K562 (cell line): Measurements from ENCODE around the gene PAK1IP1. TPM values are rescaled to one million over a fixed set of nuclear protein-coding genes. Genes with fewer than 3 reads are reported as not detected.

Source experiments
- ATAC-seq: fragments of 200-7000 bp; cut with Tn5 transposase; 3 replicates; pipeline ENCODE4 v1.9.1; 2020; ENCODE audit warnings: moderate library complexity
- Bru-seq: library from RNA; stranded (reverse); fragments of 400-500 nt; gene quantifications from one replicate; lab custom pipeline; 2021; lab: Mats Ljungman, UMichigan
- BruChase-seq, 2 experiments: library from RNA; stranded (reverse); fragments of 400-500 nt; gene quantifications; one replicate each; lab custom pipeline; 2021; lab: Mats Ljungman, UMichigan
- BruUV-seq: library from RNA; stranded (reverse); fragments of 400-500 nt; replicated peaks from 2 replicates; lab custom pipeline; 2021; lab: Mats Ljungman, UMichigan
- CTCF ChIA-PET: fragments of 300-600 bp; formaldehyde crosslinking; extraction: SDS; loops from one replicate; lab custom pipeline; 2021; ENCODE audit warnings: low intra/inter-chr PET ratio; lab: Yijun Ruan, JAX
- POLR2A ChIA-PET: fragments of 300-600, 350-650 bp; sonication (Branson Sonifier 250); formaldehyde crosslinking; extraction: SDS; loops from one replicate; lab custom pipeline; 2021; ENCODE audit warnings: antibody characterized with exemption, inconsistent platforms; lab: Yijun Ruan, JAX
- DNase-seq, 4 experiments: peaks; one replicate each; pipeline versions ENCODE4 v3.0.0 to v3.0.0-alpha.2; 2011 to 2018; ENCODE audit warnings: low spot score in 3 of 4, mixed read lengths in 3 of 4; ENCODE audit errors: extremely low read depth in 1 of 4
- FAIRE-seq: peaks from 2 replicates; lab custom pipeline; 2011; peaks lifted over from hg19 to GRCh38; lab: Jason Lieb, UNC
- H2AFZ ChIP-seq: 2 replicates; pipeline ENCODE4 v1.6.0; 2011; ENCODE audit warnings: low read depth, low read length, control low read depth, inconsistent platforms
- H3K27ac ChIP-seq: fragments of 200-600 bp; 3 replicates; pipeline ENCODE4 v1.8.0; 2011; ENCODE audit warnings: low read depth, mild to moderate bottlenecking, control low read depth, inconsistent platforms, low read length, moderate library complexity, mixed read lengths; ENCODE audit errors: extremely low read depth
- H3K27me3 ChIP-seq, 2 experiments: fragments of 300-600 bp in 1 of 2; 2 replicates in 1 of 2; 3 replicates in 1 of 2; pipeline versions ENCODE4 v1.6.0 to v1.8.0; 2011; ENCODE audit warnings: inconsistent platforms in 2 of 2, low read length in 2 of 2, mild to moderate bottlenecking in 1 of 2, mixed read lengths in 1 of 2, moderate library complexity in 1 of 2; ENCODE audit not compliant: control insufficient read depth in 2 of 2, insufficient read depth in 2 of 2
- H3K36me3 ChIP-seq: fragments of 300-600 bp; 3 replicates; pipeline ENCODE4 v1.8.0; 2011; ENCODE audit warnings: mild to moderate bottlenecking, low read length, inconsistent platforms; ENCODE audit not compliant: control insufficient read depth, insufficient read depth
- H3K4me1 ChIP-seq, 2 experiments: fragments of 200-600 bp in 1 of 2; replicated peaks in 1 of 2; 2 replicates in 1 of 2; 3 replicates in 1 of 2; pipeline versions ENCODE4 v1.5.1 to v1.8.0; 2011; ENCODE audit warnings: inconsistent platforms in 2 of 2, low read length in 2 of 2, mild to moderate bottlenecking in 1 of 2, mixed read lengths in 1 of 2, moderate library complexity in 1 of 2; ENCODE audit not compliant: control insufficient read depth in 2 of 2, insufficient read depth in 2 of 2
- H3K4me2 ChIP-seq: 2 replicates; pipeline ENCODE4 v1.6.1; 2011; ENCODE audit warnings: low read length, control low read depth, inconsistent platforms, mixed read lengths; ENCODE audit not compliant: insufficient read depth
- H3K4me3 ChIP-seq: fragments of 200-600 bp; sonication (generic), shearing (Covaris generic); 2 replicates; pipeline ENCODE4 v1.5.1; 2016; ENCODE audit warnings: control low read depth, inconsistent platforms
- H3K79me2 ChIP-seq: fragments of 200-600 bp; 3 replicates; pipeline ENCODE4 v1.8.0; 2011; ENCODE audit warnings: low read length, inconsistent platforms; ENCODE audit not compliant: control insufficient read depth, insufficient read depth
- H3K9ac ChIP-seq, 2 experiments: 2 replicates each; pipeline versions ENCODE4 v1.6.0 to v1.6.1; 2011; ENCODE audit warnings: low read depth in 2 of 2, low read length in 2 of 2, control low read depth in 1 of 2, inconsistent platforms in 1 of 2, mild to moderate bottlenecking in 1 of 2, mixed read lengths in 1 of 2; ENCODE audit not compliant: insufficient read depth in 1 of 2
- H3K9me1 ChIP-seq: one replicate; pipeline ENCODE4 v1.6.0; 2011; ENCODE audit warnings: inconsistent platforms, mild to moderate bottlenecking, low read length, moderate library complexity; ENCODE audit not compliant: control insufficient read depth, insufficient read depth
- H3K9me3 ChIP-seq: replicated peaks from 2 replicates; pipeline ENCODE4 v1.5.1; 2011; ENCODE audit warnings: low read depth, low read length, inconsistent platforms; ENCODE audit not compliant: control insufficient read depth, insufficient read depth
- H4K20me1 ChIP-seq: replicated peaks from 2 replicates; pipeline ENCODE4 v1.6.1; 2011; ENCODE audit warnings: low read length, inconsistent platforms, mixed read lengths; ENCODE audit not compliant: control insufficient read depth, insufficient read depth
- FOXA3 ChIP-seq, 2 experiments: fragments of 450-650 bp in 1 of 2; sonication (generic) in 1 of 2; formaldehyde crosslinking; IDR thresholded peaks in 1 of 2; conservative IDR thresholded peaks in 1 of 2; 2 replicates each; pipeline versions ENCODE4 v1.4.0 to v1.8.0; 2020 to 2022; ENCODE audit warnings: mild to moderate bottlenecking in 2 of 2, missing genetic modification reagents in 1 of 2
- NFIX ChIP-seq: fragments of 250-450 bp; sonication (Bioruptor Pico); IDR thresholded peaks from 2 replicates; pipeline ENCODE4 v1.4.0; 2020; ENCODE audit warnings: low read depth, mild to moderate bottlenecking, moderate library complexity
- PHF20 ChIP-seq: fragments of 450-650 bp; IDR thresholded peaks from 2 replicates; pipeline ENCODE4 v1.6.1; 2018; ENCODE audit not compliant: partially characterized antibody
- SMAD2 ChIP-seq: fragments of 150-350 bp; IDR thresholded peaks from 2 replicates; pipeline ENCODE4 v1.6.1; 2014; ENCODE audit warnings: low read depth, mild to moderate bottlenecking, low read length
- TRIM28 ChIP-seq: fragments of 450-650 bp; IDR thresholded peaks from 2 replicates; pipeline ENCODE4 v1.6.1; 2017
- ZNF445 ChIP-seq: fragments of 250-450 bp; sonication (Bioruptor Pico); IDR thresholded peaks from 2 replicates; pipeline ENCODE4 v1.4.0; 2020; ENCODE audit warnings: low read depth, mild to moderate bottlenecking, moderate library complexity
- WGBS: fragments of 100-300 bp; shearing (Covaris generic); methylation state at CpG from one replicate; pipeline ENCODE4 v1.1.6; 2016; ENCODE audit warnings: low coverage, mixed read lengths; ENCODE audit not compliant: insufficient coverage; ENCODE audit errors: missing lambda C conversion rate; 5-methylcytosine and 5-hydroxymethylcytosine counted together
- in situ Hi-C: fragments of 300-500 bp; cut with MboI; formaldehyde crosslinking; loops from 4 replicates; pipeline ENCODE4 v1.15.0; 2018; ENCODE audit warnings: inconsistent platforms, mixed read lengths
- intact Hi-C: fragments of 100-400 bp; cut with micrococcal nuclease; formaldehyde crosslinking; loops from 2 replicates; pipeline ENCODE4 v1.14.2; 2022
- long read RNA-seq, 3 experiments: library from polyadenylated mRNA in 2 of 3; library from RNA in 1 of 3; unstranded in 2 of 3; stranded (forward) in 1 of 3; transcript quantifications; one replicate each; pipeline ENCODE4 v2.0.0, GENCODE V29; 2019 to 2022
- polyA minus RNA-seq, 3 experiments: library from RNA; depleted of rRNA, polyadenylated mRNA; stranded (reverse); fragments of >200 nt; gene quantifications; 2 replicates each; pipeline ENCODE4 v1.2.3, GENCODE V29; 2011
- polyA plus RNA-seq, 8 experiments: library from polyadenylated mRNA; depleted of rRNA in 4 of 8; stranded (reverse) in 5 of 8; unstranded in 3 of 8; fragments of >200 nt; fragmentation: Nextera tagmentation in 2 of 8; fragmentation: Illumina TruSeq in 1 of 8; extraction: Ambion mirVana in 2 of 8; extraction: Trizol in 1 of 8; gene quantifications; 2 replicates each; pipeline versions ENCODE4 v1.2.1 to v1.2.3, GENCODE V29; 2011 to 2014; ENCODE audit warnings: inconsistent platforms in 1 of 8, missing spikeins in 1 of 8
- total RNA-seq, 7 experiments: library from RNA; depleted of rRNA in 6 of 7; stranded (reverse); fragments of >200 nt in 6 of 7; fragmentation: Illumina TruSeq in 2 of 7; extraction: Trizol in 2 of 7; gene quantifications; 2 replicates each; pipeline versions ENCODE4 v1.2.1 to v1.2.3, GENCODE V29; 2011 to 2021; ENCODE audit warnings: low replicate concordance in 1 of 7
- TF ChIP-seq, protein P1 (sequence below): fragments of 250-450 bp; sonication (Bioruptor Pico); IDR thresholded peaks from 2 replicates; pipeline ENCODE4 v1.5.0; 2022; ENCODE audit warnings: mild to moderate bottlenecking
- TF ChIP-seq, protein P2 (sequence below): sonication (generic); formaldehyde crosslinking; IDR thresholded peaks from 2 replicates; pipeline ENCODE4 v1.8.1; 2023; ENCODE audit warnings: mild to moderate bottlenecking, missing genetic modification reagents

Gene PAK1IP1, protein sequence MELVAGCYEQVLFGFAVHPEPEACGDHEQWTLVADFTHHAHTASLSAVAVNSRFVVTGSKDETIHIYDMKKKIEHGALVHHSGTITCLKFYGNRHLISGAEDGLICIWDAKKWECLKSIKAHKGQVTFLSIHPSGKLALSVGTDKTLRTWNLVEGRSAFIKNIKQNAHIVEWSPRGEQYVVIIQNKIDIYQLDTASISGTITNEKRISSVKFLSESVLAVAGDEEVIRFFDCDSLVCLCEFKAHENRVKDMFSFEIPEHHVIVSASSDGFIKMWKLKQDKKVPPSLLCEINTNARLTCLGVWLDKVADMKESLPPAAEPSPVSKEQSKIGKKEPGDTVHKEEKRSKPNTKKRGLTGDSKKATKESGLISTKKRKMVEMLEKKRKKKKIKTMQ
- total RNA-seq (2011; cell fraction: chromatin; rRNA removed; ENCODE audit: low replicate concordance), result 9.9 and 14.5 TPM in 2 replicates
- 10.0 and 11.4 TPM in 2 replicates for total RNA-seq (2011; cell fraction: nucleolus; rRNA removed)
- 8.3 and 10.3 TPM in 2 replicates for total RNA-seq (2011; cell fraction: nucleoplasm; rRNA removed)
- 50.0 and 52.4 TPM in 2 replicates for total RNA-seq (2014; rRNA removed)
- 87.0 and 95.7 TPM in 2 replicates for total RNA-seq (2014; rRNA removed; fragmentation: Illumina TruSeq; extraction: Trizol)
- total RNA-seq (2015; rRNA removed; fragmentation: Illumina TruSeq; extraction: Trizol), result 87.3 and 90.9 TPM in 2 replicates
- 52.4 and 56.5 TPM in 2 replicates for total RNA-seq (2021)
- polyA plus RNA-seq (2011; rRNA removed), result 49.0 and 69.7 TPM in 2 replicates
- 16.3 and 22.3 TPM in 2 replicates for polyA plus RNA-seq (2011; cell fraction: cytosol; rRNA removed)
- 16.1 and 17.8 TPM in 2 replicates for polyA plus RNA-seq (2011; cell fraction: nucleus; rRNA removed)
- 28.9 and 46.1 TPM in 2 replicates for polyA plus RNA-seq (2012)
- polyA plus RNA-seq (2014; fragmentation: Illumina TruSeq; extraction: Trizol), result 85.9 and 108 TPM in 2 replicates
- polyA plus RNA-seq (2014; fragmentation: Nextera tagmentation; extraction: Ambion mirVana), result 100 to 1,000 TPM; 189 to 200 TPM
- 63.5 and 64.4 TPM in 2 replicates for polyA plus RNA-seq (2014; rRNA removed)
- 31.3 and 35.1 TPM in 2 replicates for polyA minus RNA-seq (2011; rRNA and poly(A)+ RNA removed)
- 9.4 and 11.9 TPM in 2 replicates for polyA minus RNA-seq (2011; cell fraction: cytosol; rRNA and poly(A)+ RNA removed)
- 6.9 and 11.3 TPM in 2 replicates for polyA minus RNA-seq (2011; cell fraction: nucleus; rRNA and poly(A)+ RNA removed)
- Bru-seq, nascent RNA, result percentile 93 among the genes with signal in this experiment
- percentile 89 among the genes with signal in this experiment for BruChase-seq, experiment 1, labeled RNA remaining after a 2-hour chase
- percentile 89 among the genes with signal in this experiment for BruChase-seq, experiment 2, labeled RNA remaining after a 6-hour chase
- long read RNA-seq, experiment 1, transcript PAK1IP1-201 (10 exons, 1,800 nt), result major isoform, 218 of 344 reads
- long read RNA-seq, experiment 1, partial matches to known transcripts, result 37 of 344 reads
- long read RNA-seq, experiment 1, other reads (novel, unspliced or antisense), result 89 of 344 reads
- long read RNA-seq, experiment 2, transcript PAK1IP1-201 (10 exons, 1,800 nt), result major isoform, 29 of 62 reads
- long read RNA-seq, experiment 2, partial matches to known transcripts, result 10 of 62 reads
- long read RNA-seq, experiment 2, other reads (novel, unspliced or antisense), result 23 of 62 reads
- long read RNA-seq, experiment 3, transcript PAK1IP1-201 (10 exons, 1,800 nt), result major isoform, 69 of 138 reads
- long read RNA-seq, experiment 3, partial matches to known transcripts, result 29 of 138 reads
- long read RNA-seq, experiment 3, other reads (novel, unspliced or antisense), result 40 of 138 reads

GRCh38 chr6:10694302-10695085 is at the start of gene PAK1IP1, which contains the start of gene C6orf52:
TSS of gene PAK1IP1 (plus strand) at chr6:10694972. CDS start at chr6:10694986, 14 bp downstream.
TSS of gene C6orf52 (minus strand) at chr6:10694616. CDS start at chr6:10687550, 7,066 bp downstream.
- POLR2A ChIA-PET, result interaction anchor here (0.5 to 1.8 kb wide), 18 partner anchors 9 to 1732 kb away, joined by 3 to 12 read pairs (median 3); no protein-coding TSS in a partner anchor
- in situ Hi-C loops, result no loop called here
- peak; percentile 97 for FAIRE-seq
- TF ChIP-seq ZNF445 (CRISPR knock-in tag) (no peak), PHF20 (peak; percentile 97), TRIM28 (peak; percentile 65; the same call in 1 of the 2 replicates), FOXA3 (CRISPR knock-in tag; conservative IDR thresholded peaks at IDR 0.05 in 1 of 2, IDR thresholded peaks at IDR 0.05 in 1 of 2) (no peak), NFIX (CRISPR knock-in tag) (no peak), SMAD2 (no peak)
- TF ChIP-seq, protein P1, sequence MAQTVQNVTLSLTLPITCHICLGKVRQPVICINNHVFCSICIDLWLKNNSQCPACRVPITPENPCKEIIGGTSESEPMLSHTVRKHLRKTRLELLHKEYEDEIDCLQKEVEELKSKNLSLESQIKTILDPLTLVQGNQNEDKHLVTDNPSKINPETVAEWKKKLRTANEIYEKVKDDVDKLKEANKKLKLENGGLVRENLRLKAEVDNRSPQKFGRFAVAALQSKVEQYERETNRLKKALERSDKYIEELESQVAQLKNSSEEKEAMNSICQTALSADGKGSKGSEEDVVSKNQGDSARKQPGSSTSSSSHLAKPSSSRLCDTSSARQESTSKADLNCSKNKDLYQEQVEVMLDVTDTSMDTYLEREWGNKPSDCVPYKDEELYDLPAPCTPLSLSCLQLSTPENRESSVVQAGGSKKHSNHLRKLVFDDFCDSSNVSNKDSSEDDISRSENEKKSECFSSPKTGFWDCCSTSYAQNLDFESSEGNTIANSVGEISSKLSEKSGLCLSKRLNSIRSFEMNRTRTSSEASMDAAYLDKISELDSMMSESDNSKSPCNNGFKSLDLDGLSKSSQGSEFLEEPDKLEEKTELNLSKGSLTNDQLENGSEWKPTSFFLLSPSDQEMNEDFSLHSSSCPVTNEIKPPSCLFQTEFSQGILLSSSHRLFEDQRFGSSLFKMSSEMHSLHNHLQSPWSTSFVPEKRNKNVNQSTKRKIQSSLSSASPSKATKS (CRISPR knock-in tag), result no peak; the same call in 1 of the 2 replicates
- TF ChIP-seq, protein P2, sequence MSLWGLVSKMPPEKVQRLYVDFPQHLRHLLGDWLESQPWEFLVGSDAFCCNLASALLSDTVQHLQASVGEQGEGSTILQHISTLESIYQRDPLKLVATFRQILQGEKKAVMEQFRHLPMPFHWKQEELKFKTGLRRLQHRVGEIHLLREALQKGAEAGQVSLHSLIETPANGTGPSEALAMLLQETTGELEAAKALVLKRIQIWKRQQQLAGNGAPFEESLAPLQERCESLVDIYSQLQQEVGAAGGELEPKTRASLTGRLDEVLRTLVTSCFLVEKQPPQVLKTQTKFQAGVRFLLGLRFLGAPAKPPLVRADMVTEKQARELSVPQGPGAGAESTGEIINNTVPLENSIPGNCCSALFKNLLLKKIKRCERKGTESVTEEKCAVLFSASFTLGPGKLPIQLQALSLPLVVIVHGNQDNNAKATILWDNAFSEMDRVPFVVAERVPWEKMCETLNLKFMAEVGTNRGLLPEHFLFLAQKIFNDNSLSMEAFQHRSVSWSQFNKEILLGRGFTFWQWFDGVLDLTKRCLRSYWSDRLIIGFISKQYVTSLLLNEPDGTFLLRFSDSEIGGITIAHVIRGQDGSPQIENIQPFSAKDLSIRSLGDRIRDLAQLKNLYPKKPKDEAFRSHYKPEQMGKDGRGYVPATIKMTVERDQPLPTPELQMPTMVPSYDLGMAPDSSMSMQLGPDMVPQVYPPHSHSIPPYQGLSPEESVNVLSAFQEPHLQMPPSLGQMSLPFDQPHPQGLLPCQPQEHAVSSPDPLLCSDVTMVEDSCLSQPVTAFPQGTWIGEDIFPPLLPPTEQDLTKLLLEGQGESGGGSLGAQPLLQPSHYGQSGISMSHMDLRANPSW (CRISPR knock-in tag), result peak; percentile 78; the same call in 1 of the 2 replicates

More at GRCh38 chr6:10694302-10695085, at the start of gene PAK1IP1, which contains the start of gene C6orf52:
- CTCF ChIA-PET, result interaction anchor here (0.5 to 0.8 kb wide), 2 partner anchors 22 to 193 kb away, joined by 3 to 5 read pairs; no protein-coding TSS in a partner anchor
- peaks cover 64% of the 10 kb centered on the region for H3K79me2 ChIP-seq
- peak within 1 kb of the TSS; percentile 89 to 100 for H3K9ac ChIP-seq
- peaks cover 3% of the 10 kb centered on the region; the same call in 1 of the 2 replicates for H3K9me3 ChIP-seq
- no peaks in the 10 kb centered on the region for H3K27me3 ChIP-seq
- H4K20me1 ChIP-seq, result no peaks in the 10 kb centered on the region
- WGBS, result under 1% methylated on average over 51 of the region's 53 CpGs
- DNase-seq, result peak; percentile 94 to 97 (median 94)
- H2AFZ ChIP-seq, result peak within 1 kb of the TSS; percentile 81
- H3K4me3 ChIP-seq, result peak within 1 kb of the TSS; percentile 55
- H3K9me1 ChIP-seq, result no peaks in the 10 kb centered on the region
- H3K27ac ChIP-seq, result peak within 1 kb of the TSS; percentile 84
- BruUV-seq, result TSS peak; percentile 71
- intact Hi-C loops, result loop anchor here (1.0 to 5.0 kb wide), 5 partner anchors 29 to 184 kb away; partner anchors contain the start of genes TMEM14B and TMEM14C
- peaks cover 36% of the 10 kb centered on the region for H3K36me3 ChIP-seq
- peak within 1 kb of the TSS; percentile 94 for H3K4me2 ChIP-seq
- ATAC-seq, result peak; percentile 98
- H3K4me1 ChIP-seq, result peaks cover 5 to 13% of the 10 kb centered on the region in 2 experiments; a peak in 4 of 5 replicates
